GM21576 (cell line): ENCODE data around the gene MED16.
"Not testable (repeated sequence)": the region's sequence is repeated elsewhere in the genome, so short reads cannot be mapped to it uniquely, and the experiment has no call there.

ENCODE experiments used
- ATAC-seq: cut with Tn5 transposase; IDR thresholded peaks from one replicate; pipeline ENCODE4 v1.9.1; 2021; ENCODE audit warnings: mild to moderate bottlenecking, moderate library complexity; ENCODE audit not compliant: unreplicated experiment

MED16 gene

DNA sequence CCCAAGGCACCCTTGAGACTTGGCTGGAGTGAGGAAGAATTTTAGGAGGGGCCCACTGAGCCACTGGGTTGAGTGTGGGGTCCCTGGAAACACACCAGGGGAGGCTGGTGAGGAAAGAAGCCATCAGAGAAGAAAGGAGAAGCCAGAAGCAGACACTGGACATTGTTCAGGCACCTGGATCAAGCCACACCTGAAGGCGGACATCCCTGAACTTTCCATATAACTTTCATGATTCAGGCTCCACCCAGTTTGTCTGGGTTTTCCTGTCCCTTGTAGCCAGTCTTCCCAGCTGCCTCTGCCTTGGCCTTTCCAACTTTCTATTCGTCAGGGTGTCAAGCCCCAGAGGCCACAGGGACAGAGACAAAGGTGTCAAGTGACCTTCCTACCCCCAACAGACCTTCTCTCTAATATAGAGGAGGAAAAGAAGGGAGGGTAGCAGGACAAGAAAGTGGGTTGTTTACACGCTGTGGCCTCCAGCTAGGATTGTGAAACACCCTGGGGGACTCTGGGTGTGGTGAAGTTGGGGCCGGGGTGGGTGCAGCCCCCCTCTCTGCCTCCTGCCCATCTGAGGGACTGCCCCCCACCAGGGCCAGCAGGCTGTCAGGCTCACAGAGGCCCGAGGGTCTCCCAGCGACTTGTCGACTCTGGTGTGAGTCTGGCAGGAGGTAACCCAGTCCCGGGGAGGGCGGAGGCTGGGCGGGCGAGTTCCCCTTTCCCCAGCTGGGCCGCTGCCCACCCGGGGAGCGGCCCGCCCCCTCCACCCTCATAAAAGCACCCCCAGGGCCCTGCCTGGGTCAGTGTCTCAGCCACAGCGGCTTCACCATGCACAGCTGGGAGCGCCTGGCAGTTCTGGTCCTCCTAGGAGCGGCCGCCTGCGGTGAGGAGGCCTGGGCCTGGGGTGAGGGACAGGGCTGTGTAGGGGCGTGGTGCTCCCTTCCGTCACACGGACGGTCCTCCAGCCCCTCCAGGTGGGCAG, 33.8 kb downstream of the MED16 start, which contains the start of gene CFD:
Gene CFD (plus strand): TSS at position 797 of the 976 bp plus-strand sequence. CDS start 26 bp downstream, at position 823.
- ATAC-seq, result no peak

DNA sequence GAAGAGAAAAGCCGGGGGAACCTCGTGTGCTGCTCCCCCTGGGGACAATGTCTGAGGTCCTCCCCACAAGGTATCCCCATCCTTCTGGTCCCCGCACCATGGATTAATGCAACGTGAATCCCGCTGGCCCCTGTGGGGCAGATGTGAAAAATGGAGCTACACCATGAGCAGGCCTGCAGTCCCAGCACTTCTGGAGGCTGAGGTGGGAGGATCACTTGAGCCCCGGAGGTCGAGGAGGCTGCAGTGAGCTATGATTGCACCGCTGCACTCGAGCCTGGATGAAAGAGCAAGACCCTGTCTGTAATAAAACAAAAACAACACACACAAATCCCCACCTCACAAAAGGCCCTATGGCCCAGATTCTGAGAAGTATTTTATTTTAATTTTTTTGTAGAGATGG, 34.7 kb downstream of the MED16 start:
- ATAC-seq, result no peak

DNA sequence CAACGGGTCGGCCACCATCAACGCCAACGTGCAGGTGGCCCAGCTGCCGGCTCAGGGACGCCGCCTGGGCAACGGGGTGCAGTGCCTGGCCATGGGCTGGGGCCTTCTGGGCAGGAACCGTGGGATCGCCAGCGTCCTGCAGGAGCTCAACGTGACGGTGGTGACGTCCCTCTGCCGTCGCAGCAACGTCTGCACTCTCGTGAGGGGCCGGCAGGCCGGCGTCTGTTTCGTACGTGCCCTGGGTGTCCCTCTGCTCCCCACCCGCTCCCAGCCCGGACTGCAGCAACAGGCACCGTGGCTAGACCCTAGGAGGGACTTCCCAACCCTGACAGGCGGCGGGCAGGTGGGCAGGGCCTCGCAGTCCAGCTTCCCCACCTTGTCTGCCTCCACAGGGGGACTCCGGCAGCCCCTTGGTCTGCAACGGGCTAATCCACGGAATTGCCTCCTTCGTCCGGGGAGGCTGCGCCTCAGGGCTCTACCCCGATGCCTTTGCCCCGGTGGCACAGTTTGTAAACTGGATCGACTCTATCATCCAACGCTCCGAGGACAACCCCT, 37.3 kb downstream of the MED16 start:
- ATAC-seq, result no peak

DNA sequence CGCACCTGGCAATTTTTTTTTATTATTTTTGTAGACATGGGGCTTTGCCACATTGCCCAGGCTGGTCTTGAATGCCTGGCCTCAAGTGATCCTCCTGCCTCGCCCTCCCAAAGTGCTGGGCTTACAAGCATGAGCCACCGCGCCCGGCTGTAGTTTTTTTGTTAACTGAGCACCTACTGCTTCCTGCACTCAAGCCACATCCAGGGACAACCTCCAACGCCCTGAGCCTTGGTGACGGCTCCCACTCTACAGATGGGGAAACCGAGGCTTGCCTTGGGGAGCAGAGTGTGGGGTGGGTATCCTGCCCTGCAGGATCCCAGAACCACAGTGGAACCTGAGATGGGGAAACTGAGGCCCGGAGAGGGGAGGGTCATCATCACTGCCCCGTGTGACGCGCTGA, 37.8 kb downstream of the MED16 start:
- no peak for ATAC-seq

DNA sequence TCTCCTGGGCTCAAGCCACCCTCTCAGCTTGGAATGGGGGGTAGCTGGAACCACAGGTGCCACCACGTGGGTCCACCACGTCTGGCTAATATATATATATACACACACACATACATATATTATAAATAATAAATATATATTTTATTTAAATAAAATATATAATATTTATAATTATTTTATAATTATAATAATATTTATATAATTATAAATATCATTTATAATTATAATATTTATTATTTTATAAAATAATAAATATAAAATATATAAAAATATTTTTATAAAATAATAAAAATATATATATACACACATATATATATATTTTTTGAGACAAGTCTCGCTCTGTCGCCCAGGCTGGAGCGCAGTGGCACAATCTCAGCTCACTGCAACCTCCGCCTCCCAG, 38.4 kb downstream of the MED16 start:
- no peak for ATAC-seq

DNA sequence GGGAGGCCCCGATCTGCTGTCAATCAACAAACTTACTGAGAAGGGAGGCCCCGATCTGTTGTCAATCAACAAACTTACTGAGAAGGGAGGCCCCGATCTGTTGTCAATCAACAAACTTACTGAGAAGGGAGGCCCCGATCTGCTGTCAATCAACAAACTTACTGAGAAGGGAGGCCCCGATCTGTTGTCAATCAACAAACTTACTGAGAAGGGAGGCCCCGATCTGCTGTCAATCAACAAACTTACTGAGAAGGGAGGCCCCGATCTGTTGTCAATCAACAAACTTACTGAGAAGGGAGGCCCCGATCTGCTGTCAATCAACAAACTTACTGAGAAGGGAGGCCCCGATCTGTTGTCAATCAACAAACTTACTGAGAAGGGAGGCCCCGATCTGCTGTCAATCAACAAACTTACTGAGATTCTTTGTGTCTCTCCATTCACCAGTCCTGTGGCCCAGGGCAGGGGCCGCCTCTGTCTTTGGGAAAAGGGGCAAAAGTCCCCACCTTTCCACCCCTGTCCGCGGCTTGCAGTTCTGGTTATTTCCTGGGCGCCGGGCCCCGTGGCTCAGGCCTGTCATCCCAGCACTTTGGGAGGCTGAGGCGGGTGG, 39.3 kb downstream of the MED16 start:
- not testable (repeated sequence) for ATAC-seq

DNA sequence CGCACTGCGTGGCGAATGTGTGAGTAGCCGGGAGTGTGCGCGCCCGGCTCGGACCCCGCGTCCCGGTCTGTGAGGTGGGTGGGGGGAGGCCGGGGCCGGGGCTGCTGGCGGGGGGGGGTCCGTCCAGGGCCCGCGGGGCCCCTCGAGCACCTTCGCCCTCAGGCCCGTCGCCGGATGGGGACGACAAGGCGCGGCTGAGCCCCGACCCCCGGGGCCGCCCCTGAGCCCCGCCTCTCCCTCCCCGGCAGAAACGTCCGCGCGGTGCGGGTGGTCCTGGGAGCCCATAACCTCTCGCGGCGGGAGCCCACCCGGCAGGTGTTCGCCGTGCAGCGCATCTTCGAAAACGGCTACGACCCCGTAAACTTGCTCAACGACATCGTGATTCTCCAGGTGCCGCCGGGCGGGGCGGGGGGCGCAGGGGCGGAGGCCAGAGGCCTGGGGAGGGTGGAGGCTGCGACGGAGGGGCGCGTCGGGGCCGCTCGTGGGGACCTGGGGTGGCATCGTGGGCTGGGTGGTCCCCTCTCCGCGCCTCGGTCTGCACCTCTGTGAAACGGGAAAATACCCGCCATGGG, 39.9 kb downstream of the MED16 start:
- ATAC-seq, result no peak

DNA sequence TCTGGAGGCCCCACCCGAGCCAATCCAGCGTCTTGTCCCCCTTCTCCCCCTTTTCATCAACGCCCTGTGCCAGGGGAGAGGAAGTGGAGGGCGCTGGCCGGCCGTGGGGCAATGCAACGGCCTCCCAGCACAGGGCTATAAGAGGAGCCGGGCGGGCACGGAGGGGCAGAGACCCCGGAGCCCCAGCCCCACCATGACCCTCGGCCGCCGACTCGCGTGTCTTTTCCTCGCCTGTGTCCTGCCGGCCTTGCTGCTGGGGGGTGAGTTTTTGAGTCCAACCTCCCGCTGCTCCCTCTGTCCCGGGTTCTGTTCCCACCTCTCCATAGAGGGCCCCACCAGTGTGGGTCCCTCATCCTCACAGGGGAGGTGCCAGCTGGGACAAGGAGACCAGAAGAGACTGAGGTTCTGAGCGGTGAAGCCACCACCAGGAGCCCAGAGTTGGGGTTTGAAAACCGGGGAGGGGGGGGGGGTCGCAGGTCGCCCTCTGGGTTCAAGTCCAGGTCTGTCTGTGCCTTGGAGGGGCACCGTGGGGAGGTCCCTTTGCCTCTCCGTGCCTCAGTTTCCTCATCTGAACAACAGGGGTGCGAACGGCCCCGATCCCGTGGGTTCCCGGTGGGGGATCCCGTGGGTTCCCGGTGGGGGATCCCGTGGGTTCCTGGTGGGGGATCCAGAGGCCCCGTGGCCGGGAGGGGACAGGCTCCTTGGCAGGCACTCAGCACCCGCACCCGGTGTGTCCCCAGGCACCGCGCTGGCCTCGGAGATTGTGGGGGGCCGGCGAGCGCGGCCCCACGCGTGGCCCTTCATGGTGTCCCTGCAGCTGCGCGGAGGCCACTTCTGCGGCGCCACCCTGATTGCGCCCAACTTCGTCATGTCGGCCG, 40.6 kb downstream of the MED16 start, which contains the start of gene ELANE:
Gene ELANE (plus strand): TSS at position 168 of the 878 bp plus-strand sequence. CDS start 26 bp downstream, at position 194.
- no peak for ATAC-seq

DNA sequence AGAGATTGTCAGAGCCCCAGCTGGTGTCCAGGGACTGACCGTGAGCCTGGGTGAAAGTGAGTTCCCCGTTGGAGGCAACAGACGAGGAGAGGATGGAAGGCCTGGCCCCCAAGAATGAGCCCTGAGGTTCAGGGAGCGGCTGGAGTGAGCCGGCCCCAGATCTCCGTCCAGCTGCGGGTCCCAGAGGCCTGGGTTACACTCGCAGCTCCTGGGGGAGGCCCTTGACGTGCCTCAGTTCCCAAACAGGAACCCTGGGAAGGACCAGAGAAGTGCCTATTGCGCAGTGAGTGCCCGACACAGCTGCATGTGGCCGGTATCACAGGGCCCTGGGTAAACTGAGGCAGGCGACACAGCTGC, 42.0 kb downstream of the MED16 start:
- no peak for ATAC-seq

DNA sequence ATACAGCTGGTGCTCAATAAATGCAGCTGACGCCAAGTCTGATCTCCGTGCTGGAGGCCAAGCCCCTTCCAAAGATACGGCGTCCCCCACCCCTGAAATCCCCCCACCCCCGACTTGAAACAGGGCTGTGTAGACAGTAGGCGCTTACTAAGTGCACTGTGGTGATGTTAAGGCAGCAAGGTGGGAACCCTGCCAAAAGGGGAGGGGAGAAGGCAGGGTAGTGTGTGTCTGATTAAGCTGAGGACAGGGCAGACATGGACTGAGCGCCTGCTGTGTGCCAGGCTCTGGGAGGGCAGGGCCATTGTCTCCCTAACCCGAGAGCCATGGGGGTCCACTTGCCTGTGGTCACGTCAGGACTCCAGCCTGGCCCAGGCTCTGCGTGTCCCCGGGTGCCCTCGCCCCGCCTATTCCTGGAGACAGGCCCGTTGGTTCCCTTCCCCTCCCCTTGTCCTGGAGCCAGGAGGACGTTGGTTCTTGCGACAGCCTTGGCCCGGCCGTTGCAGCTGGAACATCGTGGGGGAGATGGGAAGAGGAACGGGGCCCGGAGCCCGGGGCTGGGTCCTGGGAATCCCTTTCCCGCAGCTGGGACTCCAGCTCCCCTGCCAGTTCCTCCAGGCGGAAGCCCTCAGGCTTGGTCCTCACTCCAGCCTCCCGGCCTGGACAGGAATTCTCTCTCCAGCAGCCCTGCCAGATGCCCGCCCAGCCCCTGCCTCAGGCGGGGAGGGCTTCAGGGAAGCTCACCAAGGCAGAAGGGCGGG, 42.6 kb downstream of the MED16 start:
- ATAC-seq, result no peak

DNA sequence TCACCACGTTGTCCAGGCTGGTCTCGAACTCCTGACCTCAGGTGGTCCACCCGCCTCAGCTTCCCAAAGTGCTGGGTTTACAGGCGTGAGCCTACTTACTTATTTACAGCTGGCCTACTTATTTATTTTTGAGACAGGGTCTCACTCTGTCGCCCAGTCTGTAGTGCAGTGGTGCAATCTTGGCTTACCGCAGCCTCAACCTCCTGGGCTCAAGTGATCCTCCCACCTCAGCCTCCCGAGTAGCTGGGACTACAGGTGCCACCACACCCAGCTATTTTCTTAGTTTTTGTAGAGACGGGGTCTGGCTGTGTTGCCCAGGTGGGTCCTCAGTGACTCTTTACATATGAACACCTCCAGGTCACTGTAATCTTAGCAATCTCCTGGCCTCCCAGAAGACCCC, 43.8 kb downstream of the MED16 start:
- not testable (repeated sequence) for ATAC-seq

DNA sequence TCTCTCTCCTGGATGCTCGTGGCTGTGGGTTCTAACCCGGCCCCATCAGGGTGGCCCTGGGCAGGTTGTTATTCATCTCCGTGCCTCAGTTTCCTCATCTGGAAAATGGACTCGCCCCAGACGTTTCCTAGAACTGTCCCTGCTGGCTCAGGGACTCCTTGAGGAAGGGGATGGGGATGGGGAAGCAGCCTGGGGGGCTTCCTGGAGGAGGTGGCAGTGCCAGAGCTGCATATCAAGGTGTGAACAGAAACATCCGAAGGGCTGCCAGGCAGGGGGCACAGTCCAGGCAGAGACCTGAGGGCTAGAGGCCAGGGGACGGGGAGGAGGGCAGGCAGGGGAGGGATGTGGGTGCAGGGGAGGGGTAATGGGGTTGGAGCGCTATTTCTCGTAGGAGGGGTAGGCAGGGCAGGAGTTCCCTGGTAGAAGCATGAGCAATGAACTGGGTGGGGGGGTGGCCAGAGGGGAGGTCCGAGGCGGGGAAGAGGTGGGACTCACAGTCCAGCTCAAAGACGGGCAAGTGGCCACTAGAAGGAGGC, 44.5 kb downstream of the MED16 start:
- ATAC-seq, result no peak

DNA sequence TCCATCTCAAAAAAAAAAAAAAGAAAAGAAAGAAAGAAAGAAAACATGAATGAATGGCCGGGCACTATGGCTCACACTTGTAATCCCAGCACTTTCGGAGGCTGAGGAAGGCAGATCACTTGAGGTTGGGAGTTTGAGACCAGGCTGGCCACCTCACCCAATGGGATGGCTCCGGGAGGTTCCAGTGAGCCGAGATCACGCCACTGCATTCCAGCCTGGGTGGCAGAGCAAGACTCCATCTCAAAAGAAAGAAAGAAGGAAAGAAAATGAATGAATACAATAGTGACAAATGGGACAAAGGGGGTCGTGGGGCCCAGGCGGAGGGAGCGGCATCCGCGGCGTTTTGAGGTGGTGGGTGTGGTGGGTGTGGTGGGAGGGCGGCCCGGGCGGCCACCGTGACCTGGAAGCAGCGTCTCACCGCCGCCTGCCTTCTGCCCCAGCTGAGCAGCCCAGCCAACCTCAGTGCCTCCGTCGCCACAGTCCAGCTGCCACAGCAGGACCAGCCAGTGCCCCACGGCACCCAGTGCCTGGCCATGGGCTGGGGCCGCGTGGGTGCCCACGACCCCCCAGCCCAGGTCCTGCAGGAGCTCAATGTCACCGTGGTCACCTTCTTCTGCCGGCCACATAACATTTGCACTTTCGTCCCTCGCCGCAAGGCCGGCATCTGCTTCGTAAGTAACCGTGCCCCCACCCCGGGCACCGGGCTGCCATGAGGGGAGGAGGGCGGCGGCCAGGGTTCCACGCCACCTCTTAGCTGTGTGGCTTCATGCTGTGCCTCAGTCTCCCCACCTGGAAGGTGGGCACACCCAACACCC, 47.1 kb downstream of the MED16 start:
- no peak for ATAC-seq

DNA sequence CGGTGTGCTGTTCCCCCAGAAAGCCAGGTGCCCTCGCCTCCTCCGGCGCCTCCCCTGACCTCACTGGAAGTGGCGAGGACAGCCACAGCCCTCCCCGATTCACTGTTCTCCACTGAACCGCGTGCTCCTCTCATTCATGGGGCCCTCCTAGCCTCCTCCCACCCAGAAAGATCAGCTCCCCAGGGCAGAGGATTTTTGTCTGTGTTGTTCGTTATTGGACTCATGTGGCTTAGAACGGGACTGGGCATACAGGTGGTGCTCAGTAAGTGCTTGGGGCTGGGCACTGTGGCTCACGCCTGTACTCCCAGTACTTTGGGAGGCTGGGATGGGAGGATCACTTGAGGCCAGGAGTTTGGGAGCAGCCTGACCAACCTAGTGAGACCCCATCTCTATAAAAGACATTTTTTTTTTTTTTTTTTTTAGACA, 48.4 kb downstream of the MED16 start:
- ATAC-seq, result no peak

DNA sequence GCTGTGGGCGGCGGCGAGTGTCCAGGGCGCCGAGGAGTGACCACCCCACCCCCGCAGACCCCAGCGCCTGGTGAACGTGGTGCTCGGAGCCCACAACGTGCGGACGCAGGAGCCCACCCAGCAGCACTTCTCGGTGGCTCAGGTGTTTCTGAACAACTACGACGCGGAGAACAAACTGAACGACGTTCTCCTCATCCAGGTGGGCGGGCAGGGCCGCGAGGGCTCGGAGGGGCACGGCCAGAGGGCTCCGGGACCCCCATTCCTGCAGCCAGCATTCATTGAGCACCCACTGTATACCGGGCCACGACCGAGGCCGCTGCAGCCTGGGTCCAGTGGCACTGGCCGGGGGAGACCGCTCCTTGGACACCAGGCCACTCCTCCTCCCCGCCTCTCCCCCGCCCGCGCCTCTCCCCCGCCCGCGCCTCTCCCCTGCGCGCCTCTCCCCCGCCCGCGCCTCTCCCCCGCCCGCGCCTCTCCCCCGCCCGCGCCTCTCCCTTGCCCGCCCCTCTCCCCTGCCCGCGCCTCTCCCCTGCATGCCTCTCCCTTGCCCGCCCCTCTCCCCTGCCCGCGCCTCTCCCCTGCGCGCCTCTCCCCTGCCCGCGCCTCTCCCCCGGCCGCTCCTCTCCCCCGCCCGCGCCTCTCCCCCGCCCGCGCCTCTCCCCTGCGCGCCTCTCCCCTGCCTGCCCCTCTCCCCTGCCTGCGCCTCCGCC, 49.0 kb downstream of the MED16 start:
- no peak for ATAC-seq

DNA sequence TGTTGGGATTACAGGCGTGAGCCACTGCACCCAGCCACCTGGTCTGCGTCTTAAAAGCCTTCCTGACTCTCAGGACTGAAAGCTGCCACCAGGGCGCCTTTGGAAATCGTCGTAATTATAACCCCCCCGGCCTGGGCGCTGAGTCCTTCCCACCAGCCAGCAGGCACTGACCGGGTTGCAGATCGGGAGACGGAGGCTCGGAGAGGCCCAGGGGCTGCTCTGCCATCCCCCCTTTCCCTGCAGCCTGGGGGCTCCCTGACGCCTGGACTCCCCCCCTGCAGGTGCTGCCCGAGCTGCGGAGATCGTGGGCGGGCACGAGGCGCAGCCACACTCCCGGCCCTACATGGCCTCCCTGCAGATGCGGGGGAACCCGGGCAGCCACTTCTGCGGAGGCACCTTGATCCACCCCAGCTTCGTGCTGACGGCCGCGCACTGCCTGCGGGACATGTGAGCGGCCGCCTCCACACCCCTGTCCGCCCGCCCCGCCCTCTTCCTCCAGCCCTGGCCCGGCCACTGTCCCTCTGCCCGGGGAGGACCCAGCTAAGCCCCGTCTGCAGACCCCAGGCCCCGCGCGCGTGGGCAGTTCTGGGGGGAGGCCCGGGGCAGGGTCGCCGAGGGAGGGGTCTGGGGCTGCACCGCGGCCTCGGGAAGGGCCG, 49.7 kb downstream of the MED16 start:
- no peak for ATAC-seq

DNA sequence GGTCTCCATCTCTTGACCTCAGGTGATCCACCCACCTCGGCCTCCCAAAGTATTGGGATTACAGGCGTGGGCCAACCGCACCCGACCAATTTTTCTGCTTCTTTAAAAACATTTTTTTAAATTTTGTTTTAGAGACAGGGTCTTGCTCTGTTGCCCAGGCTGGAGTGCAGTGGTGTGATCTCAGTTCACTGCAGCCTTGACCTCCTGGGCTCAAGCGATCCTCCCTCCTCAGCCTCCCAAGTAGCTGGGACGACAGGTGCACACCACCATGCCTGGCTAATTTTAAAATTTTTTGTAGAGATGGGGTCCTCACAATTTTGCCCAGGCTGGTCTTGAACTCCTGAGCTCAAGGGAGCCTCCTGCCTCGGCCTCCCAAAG, 50.2 kb downstream of the MED16 start:
- ATAC-seq, result not testable (repeated sequence)
